PC-3 (cell line): Measurements from ENCODE around the gene DCLRE1B. TPM values are rescaled to one million over a fixed set of nuclear protein-coding genes. Genes with fewer than 3 reads are reported as not detected.

Experiments
- ATAC-seq: fragments of 200-7000 bp; cut with Tn5 transposase; 2 replicates; pipeline ENCODE4 v1.9.1; 2020; ENCODE audit warnings: mild to moderate bottlenecking, moderate library complexity
- BruUV-seq: library from RNA; stranded (reverse); fragments of 400-500 nt; replicated peaks from 2 replicates; lab custom pipeline; 2021; lab: Mats Ljungman, UMichigan
- CTCF ChIA-PET: fragments of 300-600 bp; sonication (Branson Sonifier 250); formaldehyde crosslinking; loops from one replicate; lab custom pipeline; 2022; ENCODE audit warnings: antibody characterized with exemption; lab: Charles Lee
- POLR2A ChIA-PET: fragments of 300-600 bp; sonication (Branson Sonifier 250); formaldehyde crosslinking; loops from one replicate; lab custom pipeline; 2022; ENCODE audit warnings: antibody characterized with exemption; ENCODE audit not compliant: unreplicated experiment; lab: Charles Lee
- DNase-seq: peaks from one replicate; pipeline ENCODE4 v3.0.0-alpha.2; 2015
- H2AFZ ChIP-seq: fragments of 300-600 bp; sonication (generic); 2 replicates; pipeline ENCODE4 v1.6.0; 2016; ENCODE audit warnings: antibody characterized with exemption, low read length
- H3F3A ChIP-seq: fragments of 300-600 bp; sonication (generic); one replicate; pipeline ENCODE4 v1.6.0; 2017; ENCODE audit warnings: antibody characterized with exemption, low read length, control low read depth, mild to moderate bottlenecking; ENCODE audit not compliant: unreplicated experiment
- H3K27ac ChIP-seq: fragments of 300-600 bp; sonication (generic); 2 replicates; pipeline ENCODE4 v1.5.1; 2016; ENCODE audit warnings: mild to moderate bottlenecking, low read length
- H3K27me3 ChIP-seq: fragments of 300-600 bp; sonication (generic); 2 replicates; pipeline ENCODE4 v1.6.1; 2016; ENCODE audit warnings: low read length, mixed read lengths
- H3K36me3 ChIP-seq: fragments of 300-600 bp; sonication (generic); 2 replicates; pipeline ENCODE4 v1.6.1; 2016; ENCODE audit warnings: low read depth, mixed run types, low read length, mixed read lengths
- H3K4me1 ChIP-seq: fragments of 300-600 bp; sonication (generic); 2 replicates; pipeline ENCODE4 v1.5.1; 2016; ENCODE audit warnings: low read length; ENCODE audit not compliant: insufficient read depth
- H3K4me2 ChIP-seq: fragments of 300-600 bp; sonication (generic); 2 replicates; pipeline ENCODE4 v1.6.0; 2016; ENCODE audit warnings: low read length
- H3K4me3 ChIP-seq: fragments of 300-600 bp; sonication (generic); 2 replicates; pipeline ENCODE4 v1.5.1; 2016; ENCODE audit warnings: mild to moderate bottlenecking, low read length, mixed read lengths
- H3K79me2 ChIP-seq: fragments of 300-600 bp; sonication (generic); 2 replicates; pipeline ENCODE4 v1.6.1; 2017; ENCODE audit warnings: low read length, mixed read lengths
- H3K9ac ChIP-seq: fragments of 300-600 bp; sonication (generic); 2 replicates; pipeline ENCODE4 v1.6.0; 2016; ENCODE audit warnings: mild to moderate bottlenecking, low read length
- H3K9me2 ChIP-seq: fragments of 300-600 bp; sonication (generic); replicated peaks from 2 replicates; pipeline ENCODE4 v1.6.1; 2016; ENCODE audit warnings: mixed run types, low read length, mixed read lengths
- H3K9me3 ChIP-seq: fragments of 300-600 bp; sonication (generic); 2 replicates; pipeline ENCODE4 v1.6.1; 2016; ENCODE audit warnings: low read length, mixed read lengths
- H4K20me1 ChIP-seq: fragments of 300-600 bp; sonication (generic); 2 replicates; pipeline ENCODE4 v1.6.1; 2016; ENCODE audit warnings: low read length, mixed read lengths
- EZH2 ChIP-seq: fragments of 300-600 bp; sonication (generic); IDR thresholded peaks from one replicate; pipeline ENCODE4 v1.6.1; 2017; ENCODE audit warnings: antibody characterized with exemption, mild to moderate bottlenecking, low read length; ENCODE audit not compliant: unreplicated experiment
- EZH2phosphoT487 ChIP-seq: fragments of 300-600 bp; sonication (generic); IDR thresholded peaks from 2 replicates; pipeline ENCODE4 v1.6.1; 2018; ENCODE audit warnings: mild to moderate bottlenecking, antibody characterized with exemption, low read length, borderline replicate concordance
- intact Hi-C: fragments of 100-400 bp; cut with micrococcal nuclease; formaldehyde crosslinking; loops from 2 replicates; pipeline ENCODE4 v1.9.0; 2023
- total RNA-seq: library from RNA; depleted of rRNA; stranded (reverse); fragments of >200 nt; gene quantifications from 2 replicates; pipeline ENCODE4 v1.2.3, GENCODE V29; 2014
- TF ChIP-seq, protein P1 (sequence below): fragments of 300-600 bp; sonication (generic); conservative IDR thresholded peaks from 2 replicates; pipeline ENCODE4 v1.5.1; 2017; ENCODE audit warnings: antibody characterized with exemption, low read depth, mild to moderate bottlenecking, low read length

DCLRE1B gene
- total RNA-seq, 1 experiment from 2014 or later, result 12.6 TPM

- Histone ChIP-seq H3K9me2 (no peaks in the 10 kb centered on the region), H3K79me2 (no peaks in the 10 kb centered on the region), H3K4me2 (no peak overlapping the region), H4K20me1 (no peaks in the 10 kb centered on the region), H3K36me3 (peaks cover 30% of the 10 kb centered on the region), H3K9ac (no peak overlapping the region), H2AFZ (no peak overlapping the region), H3K4me1 (no peaks in the 10 kb centered on the region), H3K9me3 (no peaks in the 10 kb centered on the region), H3K27ac (no peak overlapping the region), H3F3A (no peaks in the 10 kb centered on the region), H3K27me3 (no peaks in the 10 kb centered on the region), H3K4me3 (no peak overlapping the region)
- TF ChIP-seq EZH2 (no peak), EZH2phosphoT487 (no peak)
- TF ChIP-seq, protein P1, sequence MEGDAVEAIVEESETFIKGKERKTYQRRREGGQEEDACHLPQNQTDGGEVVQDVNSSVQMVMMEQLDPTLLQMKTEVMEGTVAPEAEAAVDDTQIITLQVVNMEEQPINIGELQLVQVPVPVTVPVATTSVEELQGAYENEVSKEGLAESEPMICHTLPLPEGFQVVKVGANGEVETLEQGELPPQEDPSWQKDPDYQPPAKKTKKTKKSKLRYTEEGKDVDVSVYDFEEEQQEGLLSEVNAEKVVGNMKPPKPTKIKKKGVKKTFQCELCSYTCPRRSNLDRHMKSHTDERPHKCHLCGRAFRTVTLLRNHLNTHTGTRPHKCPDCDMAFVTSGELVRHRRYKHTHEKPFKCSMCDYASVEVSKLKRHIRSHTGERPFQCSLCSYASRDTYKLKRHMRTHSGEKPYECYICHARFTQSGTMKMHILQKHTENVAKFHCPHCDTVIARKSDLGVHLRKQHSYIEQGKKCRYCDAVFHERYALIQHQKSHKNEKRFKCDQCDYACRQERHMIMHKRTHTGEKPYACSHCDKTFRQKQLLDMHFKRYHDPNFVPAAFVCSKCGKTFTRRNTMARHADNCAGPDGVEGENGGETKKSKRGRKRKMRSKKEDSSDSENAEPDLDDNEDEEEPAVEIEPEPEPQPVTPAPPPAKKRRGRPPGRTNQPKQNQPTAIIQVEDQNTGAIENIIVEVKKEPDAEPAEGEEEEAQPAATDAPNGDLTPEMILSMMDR, result no peak
- DNase-seq, result no peak
- ATAC-seq, result no peak
- POLR2A ChIA-PET, result no interaction called here
- CTCF ChIA-PET, result no interaction called here
- intact Hi-C loops, result no loop called here
- BruUV-seq, result no TSS peak
These were observed 10.0 kb upstream of the DCLRE1B start for GRCh38 chr1:113895098-113895497.

GRCh38 chr1:113895961-113896360 lies 9.2 kb upstream of the DCLRE1B start:
- no peak overlapping the region for H3K27ac ChIP-seq
- H3K79me2 ChIP-seq, result no peaks in the 10 kb centered on the region
- TF ChIP-seq, protein P1, result no peak
- TF ChIP-seq EZH2phosphoT487, result no peak
- TF ChIP-seq EZH2, result no peak
- ATAC-seq (no peak), DNase-seq (no peak)
- H3K27me3 ChIP-seq, result no peaks in the 10 kb centered on the region
- no peaks in the 10 kb centered on the region for H3F3A ChIP-seq
- no peak overlapping the region for H3K4me2 ChIP-seq
- H4K20me1 ChIP-seq, result no peaks in the 10 kb centered on the region
- no peak overlapping the region for H2AFZ ChIP-seq
- H3K9me2 ChIP-seq, result no peaks in the 10 kb centered on the region
- BruUV-seq, result no TSS peak
- H3K4me1 ChIP-seq, result no peaks in the 10 kb centered on the region
- no peak overlapping the region for H3K4me3 ChIP-seq
- CTCF ChIA-PET, result no interaction called here
- peaks cover 32% of the 10 kb centered on the region for H3K36me3 ChIP-seq
- intact Hi-C loops, result no loop called here
- no peaks in the 10 kb centered on the region for H3K9me3 ChIP-seq
- H3K9ac ChIP-seq, result no peak overlapping the region
- POLR2A ChIA-PET, result no interaction called here

DNA sequence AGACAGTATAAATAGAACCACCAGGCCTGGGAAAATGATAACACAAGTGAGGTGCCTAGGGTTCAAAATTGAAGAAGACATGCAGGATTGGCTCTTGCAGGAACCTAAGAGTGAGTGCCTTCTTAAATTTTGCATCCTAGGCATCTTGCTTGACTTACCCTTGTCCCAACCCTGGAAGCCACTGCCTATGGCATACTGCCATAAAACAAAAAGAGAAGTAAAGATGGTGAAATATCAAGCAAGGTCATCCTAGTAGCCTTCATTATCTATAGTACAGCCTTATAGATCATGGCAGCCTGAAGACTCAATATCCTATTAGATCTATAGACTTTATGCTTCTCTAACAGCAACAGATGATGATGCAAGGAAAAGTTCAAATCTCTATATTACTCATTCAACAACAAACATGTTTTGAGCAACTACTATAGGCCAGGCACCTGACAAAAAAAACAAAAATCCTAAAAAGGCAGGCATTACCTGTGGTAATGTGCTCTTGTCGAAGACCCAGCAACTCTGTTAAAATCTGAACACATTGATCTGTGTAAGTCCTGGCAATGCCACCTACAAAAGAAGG lies 6.8 kb upstream of the DCLRE1B start:
- intact Hi-C loops, result no loop called here
- no peak overlapping the region for H3K9ac ChIP-seq
- H3K79me2 ChIP-seq, result peaks cover 12% of the 10 kb centered on the region
- CTCF ChIA-PET, result no interaction called here
- POLR2A ChIA-PET, result no interaction called here
- H3F3A ChIP-seq, result no peaks in the 10 kb centered on the region
- no peaks in the 10 kb centered on the region for H3K9me2 ChIP-seq
- no peak overlapping the region for H3K4me2 ChIP-seq
- H3K36me3 ChIP-seq, result peaks cover 36% of the 10 kb centered on the region
- no peaks in the 10 kb centered on the region for H4K20me1 ChIP-seq
- H3K27ac ChIP-seq, result no peak overlapping the region
- no peak for DNase-seq
- no peak for ATAC-seq
- TF ChIP-seq EZH2, result no peak
- TF ChIP-seq, protein P1, result no peak
- no peak for TF ChIP-seq EZH2phosphoT487
- peaks cover 1% of the 10 kb centered on the region; the same call in 1 of the 2 replicates for H3K4me1 ChIP-seq
- H3K9me3 ChIP-seq, result no peaks in the 10 kb centered on the region
- no TSS peak for BruUV-seq
- H3K4me3 ChIP-seq, result no peak overlapping the region
- no peaks in the 10 kb centered on the region for H3K27me3 ChIP-seq
- H2AFZ ChIP-seq, result no peak overlapping the region
